ENCODE results near the gene FSIP1.

Gene FSIP1

DNA sequence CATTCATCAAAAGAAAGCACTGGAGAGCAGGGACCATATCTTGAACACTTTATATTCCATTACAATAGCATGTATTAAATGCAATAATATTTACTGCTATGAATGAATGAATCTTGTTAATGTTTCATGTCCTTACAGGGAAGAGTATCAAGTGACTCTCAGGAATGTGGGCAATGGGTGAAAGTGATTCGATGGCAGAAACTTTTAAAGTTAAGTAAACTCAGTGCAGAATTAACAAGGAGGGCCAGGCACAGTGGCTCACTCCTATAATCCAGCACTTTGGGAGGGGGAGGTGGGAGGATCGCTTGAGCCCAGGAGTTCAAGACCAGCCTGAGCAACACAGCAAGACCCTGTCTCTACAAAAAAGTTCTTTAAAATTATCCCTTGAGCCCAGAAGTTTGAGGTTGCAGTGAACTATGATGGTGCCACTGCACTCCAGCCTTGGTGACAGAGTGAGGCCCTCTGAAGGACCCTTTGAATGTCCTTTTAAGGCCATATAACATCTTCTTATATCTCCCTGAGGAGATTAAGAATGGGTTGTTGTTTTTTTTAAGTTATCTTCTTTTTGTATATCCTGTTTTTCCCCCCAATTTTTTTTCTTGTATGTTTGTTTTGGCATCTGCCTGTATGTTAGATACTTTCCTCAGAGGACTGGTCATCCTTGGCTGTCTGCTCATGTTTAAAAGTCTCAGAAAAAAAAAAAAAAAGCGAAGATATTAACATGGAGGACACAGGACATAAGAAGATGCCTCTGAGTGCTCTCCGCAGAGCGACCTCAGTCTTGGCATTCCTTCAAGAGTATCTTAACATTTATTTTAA is 9.6 kb upstream of the FSIP1 start:
- DNase-seq: no peak

- DNase-seq: no peak
These were observed 7.1 kb upstream of the FSIP1 start for GRCh38 chr15:39789736-39790135.

DNA sequence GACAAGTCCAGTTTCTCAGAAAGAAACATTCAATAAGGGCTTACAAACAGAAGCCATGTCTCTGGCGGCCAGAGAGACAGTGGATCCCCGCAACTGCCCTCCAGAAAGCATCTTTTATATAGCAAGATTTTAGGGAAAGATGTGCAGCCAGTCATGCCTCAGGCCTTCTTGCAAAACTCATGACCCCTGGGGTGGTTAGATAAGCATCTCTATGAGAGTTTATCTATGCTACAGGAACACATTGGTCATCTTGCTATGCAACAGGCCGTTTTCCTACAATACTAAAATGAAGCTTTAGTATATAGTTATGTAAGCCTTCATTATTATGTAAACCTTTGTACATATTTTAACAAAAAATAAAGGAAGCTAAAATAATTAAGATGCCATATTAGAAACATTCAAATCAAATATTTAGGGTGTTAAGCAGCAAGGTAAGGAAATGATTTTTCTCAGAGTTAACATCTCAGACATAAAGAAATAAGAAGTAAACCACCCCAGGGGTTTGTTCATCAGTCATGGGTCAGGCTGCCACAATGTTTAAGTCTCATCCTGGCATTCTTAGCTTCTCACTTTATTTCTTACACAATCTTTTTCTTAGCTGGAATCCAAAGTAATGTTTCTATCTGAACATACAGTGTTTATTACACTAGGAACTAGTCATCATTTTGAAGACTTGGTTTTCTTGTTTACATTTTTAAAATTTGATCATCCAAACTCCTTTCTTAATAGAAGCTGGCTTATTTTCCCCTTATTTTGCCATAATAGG is 6.3 kb upstream of the FSIP1 start:
- DNase-seq: no peak

DNA sequence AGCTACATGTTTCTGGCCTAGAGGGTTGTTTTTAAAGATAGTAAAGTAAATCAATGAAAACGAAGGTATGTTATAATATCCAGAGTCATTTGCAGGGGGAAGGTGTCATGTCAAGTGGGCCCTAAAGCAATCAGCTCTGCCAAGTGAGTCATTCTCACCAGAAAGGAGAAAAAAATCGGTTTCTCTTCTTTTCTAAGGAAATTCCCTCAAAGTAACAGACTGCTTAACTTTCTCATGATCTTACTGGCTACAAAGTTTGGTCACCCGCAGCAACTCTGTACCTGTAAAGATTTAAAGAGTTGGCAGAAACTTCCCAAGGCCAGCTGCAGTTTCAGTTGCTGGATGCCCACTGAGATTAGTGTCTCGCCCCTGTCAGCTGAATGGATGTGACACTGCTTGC is 5.5 kb upstream of the FSIP1 start:
- no peak for DNase-seq

DNA sequence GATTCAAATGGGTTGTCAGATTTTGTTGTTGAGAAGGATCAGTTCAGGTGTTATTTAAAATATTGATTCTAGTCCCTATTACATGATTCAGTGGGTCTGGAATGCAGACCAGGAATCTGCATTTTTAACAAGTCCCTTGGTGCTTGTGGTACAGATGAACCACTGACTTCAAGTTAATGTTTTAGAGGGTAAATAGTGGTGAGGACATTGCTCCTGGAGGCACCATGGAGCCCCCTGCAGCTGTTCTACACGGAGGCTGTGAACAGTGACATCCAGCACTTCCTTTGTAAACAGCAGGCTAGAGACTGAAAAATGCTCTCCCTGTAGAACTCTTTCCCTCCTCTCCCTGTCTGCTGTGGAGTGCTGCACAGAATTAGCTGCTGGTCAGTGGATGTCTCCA is 4.8 kb upstream of the FSIP1 start:
- no peak for DNase-seq

- no peak for DNase-seq
These were observed 3.9 kb upstream of the FSIP1 start for GRCh38 chr15:39786447-39787056.

GRCh38 chr15:39785841-39786240 is 3.2 kb upstream of the FSIP1 start:
- no peak for DNase-seq

DNA sequence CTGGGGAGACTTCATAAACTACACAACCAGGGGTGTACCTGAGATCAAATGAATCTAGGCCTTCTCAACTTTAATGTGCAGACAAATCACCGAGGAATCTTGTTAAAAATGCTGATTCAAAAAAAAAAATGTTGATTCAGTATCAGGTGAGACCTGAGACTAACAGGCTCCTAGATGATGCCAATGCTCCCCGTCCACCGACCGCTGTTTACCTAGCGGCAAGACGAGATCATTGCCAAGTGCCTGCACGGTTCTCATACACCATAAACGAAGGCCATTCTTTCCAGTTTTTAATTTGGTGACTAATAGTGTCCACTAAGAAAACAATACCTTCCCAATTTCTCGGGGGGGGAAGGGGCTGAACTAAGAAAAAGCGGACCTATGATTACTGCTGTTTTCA is 2.5 kb upstream of the FSIP1 start:
- DNase-seq: no peak

DNA sequence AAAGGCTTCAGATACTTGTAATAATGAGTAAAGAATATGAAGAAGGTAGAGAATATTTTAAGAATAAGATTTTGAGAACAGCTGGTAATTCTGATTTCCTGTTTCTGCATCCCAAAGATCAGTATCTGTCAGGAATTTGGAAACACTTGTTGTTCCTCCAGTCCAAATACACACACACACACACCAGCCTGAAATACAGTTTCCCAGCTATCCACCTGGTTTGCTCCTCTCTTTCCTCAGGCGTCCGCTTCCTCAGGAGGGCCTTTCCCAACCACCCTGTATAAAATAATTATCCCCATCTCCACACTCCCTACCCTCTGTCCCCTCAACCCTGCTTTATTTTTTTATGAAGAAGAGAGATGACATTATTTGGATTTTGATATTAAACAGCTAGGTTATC is 2.0 kb upstream of the FSIP1 start:
- DNase-seq: no peak

DNA sequence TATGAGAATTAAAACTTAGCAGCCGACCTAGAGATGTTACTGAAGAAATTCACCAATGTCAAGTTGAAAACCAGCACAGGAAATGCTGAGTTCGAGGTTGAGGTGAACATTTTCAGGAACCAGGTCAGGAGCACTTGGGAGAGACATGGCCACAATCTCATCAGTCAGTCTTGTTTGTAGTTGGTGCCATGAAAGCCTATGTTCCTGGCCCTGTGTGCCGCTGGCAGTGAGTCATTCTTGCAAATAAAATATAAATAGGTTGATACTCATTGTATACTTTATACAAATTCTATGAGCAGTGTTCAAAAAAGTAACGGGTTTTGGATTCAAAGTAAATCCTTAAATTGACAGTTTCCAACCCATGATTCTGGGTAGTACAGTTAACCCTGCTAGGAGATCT is 1.5 kb upstream of the FSIP1 start:
- DNase-seq: no peak

DNA sequence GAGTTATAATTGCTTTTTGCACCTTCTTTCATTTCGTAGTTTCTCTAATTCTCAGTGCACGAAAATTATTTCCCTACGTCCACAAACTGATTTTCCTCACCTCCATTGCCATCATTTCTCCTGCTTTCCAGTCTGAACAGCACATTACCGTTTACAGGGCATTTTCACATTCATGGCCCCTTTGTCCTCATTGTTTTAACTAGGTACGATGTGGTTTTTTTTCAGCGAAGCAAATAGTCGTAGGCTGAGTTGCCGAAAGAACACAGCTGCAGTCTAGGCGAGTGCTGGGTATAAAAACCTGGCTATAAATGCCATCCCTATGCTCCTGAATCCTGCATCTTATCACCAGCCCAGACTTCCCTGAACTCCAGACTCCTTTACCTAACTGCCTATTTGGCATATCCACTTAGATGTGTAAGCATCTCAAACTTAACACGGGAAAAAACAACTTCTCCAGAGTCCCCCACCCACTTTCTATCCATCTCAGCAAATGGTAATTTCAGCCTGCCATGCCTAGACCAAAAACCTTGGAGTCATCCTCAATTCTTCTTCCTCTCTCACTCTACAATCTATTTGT is 691 bp upstream of the FSIP1 start:
- DNase-seq: no peak

GRCh38 chr15:39781967-39782302 is 706 bp downstream of the FSIP1 start:
- no peak for DNase-seq

DNA sequence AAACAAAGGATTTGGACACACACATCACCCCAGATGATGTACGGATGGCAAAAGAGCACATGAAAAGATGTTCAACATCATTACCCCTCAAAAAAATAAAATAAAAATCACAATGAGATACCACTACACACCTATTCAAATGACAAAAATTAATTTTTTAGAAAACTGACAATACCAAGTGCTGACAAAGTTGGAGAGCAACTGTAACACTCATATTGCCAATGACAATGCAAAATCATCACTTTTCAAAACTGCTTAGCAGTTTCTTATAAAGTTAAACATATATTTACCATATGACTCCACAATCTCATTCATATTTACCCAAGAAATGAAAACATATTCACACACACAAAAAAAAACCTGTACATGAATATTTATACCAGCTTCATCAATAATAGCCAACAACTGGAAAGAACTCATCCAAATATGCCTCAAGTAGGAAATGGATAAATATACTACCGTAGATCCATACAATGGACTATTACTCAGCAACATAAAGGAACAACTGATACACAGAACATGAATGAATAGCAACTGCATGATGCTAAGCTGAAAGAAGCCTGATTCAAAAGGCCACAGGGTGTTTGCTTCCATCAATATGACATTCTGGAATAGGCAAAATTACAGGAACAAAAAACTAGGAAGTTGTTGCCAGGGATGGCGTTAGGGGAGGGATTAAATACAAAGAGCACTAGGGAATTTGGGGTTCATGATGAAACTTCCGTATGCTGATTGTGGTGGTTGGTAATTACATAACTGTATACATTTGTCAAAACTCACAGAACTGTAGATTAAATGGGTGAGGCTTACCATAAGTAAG is 1.3 kb downstream of the FSIP1 start:
- DNase-seq: no peak

DNA sequence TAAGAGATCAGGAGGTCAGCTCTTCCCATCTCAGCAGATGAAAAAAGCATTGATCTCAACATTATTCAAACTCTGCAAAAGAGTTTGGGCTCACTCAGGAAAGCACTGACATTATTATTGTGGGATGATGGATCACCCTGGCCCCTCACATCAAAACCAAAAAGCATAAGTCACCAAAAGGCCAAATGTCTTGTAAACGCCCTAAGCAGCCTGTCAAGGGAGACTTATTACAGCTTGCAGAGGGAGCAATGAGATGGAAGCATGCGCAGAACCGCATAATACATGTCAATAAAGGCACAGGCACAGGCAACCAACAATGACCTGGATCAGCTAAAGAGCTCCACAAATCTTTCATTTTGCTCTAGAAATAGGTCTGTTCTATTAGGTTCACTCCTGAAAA is 4.6 kb downstream of the FSIP1 start:
- no peak for DNase-seq

DNA sequence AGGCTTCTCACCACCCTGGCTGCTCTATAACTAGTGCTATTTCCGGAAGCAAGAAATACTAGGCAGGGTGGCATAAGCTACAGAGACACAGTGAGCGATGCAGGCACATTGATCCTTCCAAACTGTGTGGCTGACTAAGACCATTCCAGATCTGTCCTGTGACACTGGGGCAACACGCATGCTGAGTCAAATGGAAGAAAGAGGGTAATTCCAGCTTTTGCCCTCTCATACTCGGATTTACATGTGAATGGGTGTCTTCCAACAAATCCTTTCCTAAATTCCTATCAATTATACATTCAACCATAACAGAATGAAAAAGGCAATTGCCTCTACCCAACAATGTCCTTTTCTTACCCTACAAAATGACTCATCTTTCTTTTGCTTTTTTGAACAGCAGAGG is 5.1 kb downstream of the FSIP1 start:
- DNase-seq: no peak

- no peak for DNase-seq
These were observed 6.6 kb downstream of the FSIP1 start for GRCh38 chr15:39776068-39776467.

- DNase-seq: no peak
These were observed 7.9 kb downstream of the FSIP1 start for GRCh38 chr15:39774688-39775267.

DNA sequence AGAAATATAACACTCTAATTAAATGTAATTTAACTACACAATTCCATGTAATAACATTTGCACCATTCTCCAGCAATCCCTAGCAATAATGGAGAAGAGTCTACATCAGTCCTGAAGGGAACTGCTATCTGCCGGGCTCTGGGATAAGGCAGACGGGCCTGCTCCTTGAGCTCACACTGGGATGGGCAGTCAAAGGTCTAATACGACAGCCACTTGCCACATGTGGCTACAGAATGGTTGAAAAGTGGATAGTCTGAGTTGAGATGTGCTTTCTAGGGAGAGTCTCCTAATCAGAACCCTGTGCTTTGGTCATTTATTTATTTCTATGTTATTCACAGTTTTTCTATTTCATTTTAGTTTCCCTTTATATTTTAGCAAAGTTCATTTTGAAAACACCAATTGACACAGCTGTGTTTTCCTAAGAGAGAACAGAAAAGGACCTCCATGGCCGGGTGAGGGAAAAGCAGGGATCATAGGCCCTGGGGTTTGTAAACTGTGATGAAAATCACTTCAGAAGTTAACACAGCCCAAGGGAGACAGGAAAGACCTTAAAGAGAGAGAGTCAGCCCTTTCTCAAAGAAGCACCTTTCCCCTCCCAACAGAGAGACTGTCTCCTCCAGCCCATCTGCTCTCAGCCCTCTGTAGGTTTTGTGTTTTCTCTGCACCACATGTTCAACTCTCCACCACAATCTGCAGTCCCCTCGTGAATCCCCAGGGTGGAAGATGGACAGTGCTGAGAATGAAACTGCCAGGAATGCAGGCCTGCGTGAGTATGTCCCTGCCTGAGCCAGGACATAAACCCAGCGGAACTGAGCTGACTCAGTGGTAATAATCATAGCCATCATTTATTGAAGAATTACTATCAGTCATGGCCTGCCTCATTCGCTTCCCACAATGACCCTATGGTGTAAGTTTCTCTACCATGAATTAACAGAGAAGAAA is 11.6 kb downstream of the FSIP1 start:
- no peak for DNase-seq

DNA sequence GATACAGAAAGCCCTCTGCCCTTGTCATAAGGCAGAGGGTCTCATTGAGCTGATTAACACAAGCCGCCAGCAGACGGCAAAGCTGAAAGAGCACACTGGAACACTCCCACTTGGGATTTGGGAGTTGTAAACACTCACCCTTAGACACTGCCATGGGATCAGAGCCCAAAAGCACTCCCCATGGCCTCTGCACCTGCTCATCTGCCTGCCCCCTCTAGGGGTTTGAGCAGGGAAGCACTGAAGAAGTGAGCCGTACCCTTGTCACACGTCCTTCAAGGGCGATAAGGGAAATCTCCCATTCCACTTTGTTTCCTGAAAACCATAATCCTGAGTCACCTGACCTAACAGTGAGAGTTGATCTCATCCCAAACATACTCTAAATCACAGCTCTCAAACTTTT is 14.7 kb downstream of the FSIP1 start:
- no peak for DNase-seq

- DNase-seq: no peak
These were observed 21.6 kb downstream of the FSIP1 start for GRCh38 chr15:39761006-39761405.

GRCh38 chr15:39756806-39757522 is 25.7 kb downstream of the FSIP1 start:
- DNase-seq: no peak
